ENCODE results near the gene MRPS12. TPM values are rescaled to one million over a fixed set of nuclear protein-coding genes. Genes with fewer than 3 reads are reported as not detected.

Gene MRPS12
- total and polyA plus RNA-seq, 2 of the 13 experiments (the other 11 are each of a cell fraction or from before 2014, with no cell fraction given), result 27.5 to 54.8 TPM

DNA sequence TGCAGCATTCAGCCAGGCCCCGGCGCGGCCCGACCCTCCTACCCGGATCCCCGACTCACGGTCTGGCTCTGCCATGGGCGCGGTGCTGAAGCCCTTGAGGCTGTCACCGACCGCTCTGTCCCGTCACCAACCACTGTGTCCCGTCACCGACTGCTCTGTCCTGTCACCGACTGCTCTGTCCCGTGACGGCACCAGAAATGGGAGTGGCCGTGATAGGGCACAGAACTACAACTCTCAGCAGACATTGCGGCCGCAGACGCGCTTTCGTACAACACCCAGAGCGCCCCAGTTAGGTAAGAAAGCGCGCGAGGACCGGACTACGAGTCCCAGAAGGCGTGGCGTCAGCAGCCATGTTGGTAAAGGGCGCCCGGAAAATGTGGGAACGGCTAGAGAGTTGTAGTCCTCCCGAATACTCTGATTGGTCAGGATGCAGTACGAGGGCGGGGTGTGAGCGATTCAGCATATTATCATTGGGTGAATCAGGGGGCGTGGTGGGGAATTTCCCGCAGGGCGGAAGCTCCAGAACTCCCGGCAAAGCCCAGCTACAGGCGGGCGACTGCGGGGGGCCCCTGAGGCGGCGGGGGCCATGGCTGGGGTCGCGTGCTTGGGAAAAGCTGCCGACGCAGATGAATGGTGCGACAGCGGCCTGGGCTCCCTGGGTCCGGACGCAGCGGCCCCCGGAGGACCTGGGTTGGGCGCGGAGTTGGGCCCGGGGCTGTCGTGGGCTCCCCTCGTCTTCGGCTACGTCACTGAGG, 31.1 kb upstream of the MRPS12 start, which contains the start of the genes NFKBIB and SIRT2 (continued):
- TF ChIP-seq ZNF878 (CRISPR knock-in tag; IDR thresholded peaks at IDR 0.05) (no peak), ZNF256 (CRISPR knock-in tag; conservative IDR thresholded peaks at IDR 0.05) (no peak), CEBPZ (IDR thresholded peaks at IDR 0.05; ENCODE audit: low read length) (no peak), WIZ (CRISPR knock-in tag; IDR thresholded peaks at IDR 0.05) (no peak), DMTF1 (CRISPR knock-in tag; IDR thresholded peaks at IDR 0.05) (no peak), RELA (CRISPR knock-in tag; IDR thresholded peaks at IDR 0.05) (0 out of 2 replicates have a peak, but pooled peaks have one; percentile 91), ZNF33B (CRISPR knock-in tag; IDR thresholded peaks at IDR 0.05) (no peak), MAZ (IDR thresholded peaks at IDR 0.05; ENCODE audit: borderline replicate concordance, low read depth, low read length) (peak; percentile 44; the same call in 1 of the 2 replicates), MAZ (CRISPR knock-in tag; IDR thresholded peaks at IDR 0.05; ENCODE audit: low read depth) (peak; percentile 68; the same call in 1 of the 2 replicates), ZNF577 (CRISPR knock-in tag; IDR thresholded peaks at IDR 0.05; ENCODE audit: borderline replicate concordance, low read depth) (no peak), ZNF503 (CRISPR knock-in tag; IDR thresholded peaks at IDR 0.05) (no peak), ZNF564 (CRISPR knock-in tag; IDR thresholded peaks at IDR 0.05) (no peak), SP4 (CRISPR knock-in tag; IDR thresholded peaks at IDR 0.05) (peak; percentile 95), MTA1 (CRISPR knock-in tag; IDR thresholded peaks at IDR 0.05; ENCODE audit: borderline replicate concordance) (no peak; the same call in 1 of the 2 replicates), STAG1 (CRISPR knock-in tag; IDR thresholded peaks at IDR 0.05) (peak; percentile 38), REL (CRISPR knock-in tag; conservative IDR thresholded peaks at IDR 0.05) (no peak), ZFX (CRISPR knock-in tag; IDR thresholded peaks at IDR 0.05; ENCODE audit: low read depth) (peak; percentile 85)
- TF ChIP-seq, protein P1, sequence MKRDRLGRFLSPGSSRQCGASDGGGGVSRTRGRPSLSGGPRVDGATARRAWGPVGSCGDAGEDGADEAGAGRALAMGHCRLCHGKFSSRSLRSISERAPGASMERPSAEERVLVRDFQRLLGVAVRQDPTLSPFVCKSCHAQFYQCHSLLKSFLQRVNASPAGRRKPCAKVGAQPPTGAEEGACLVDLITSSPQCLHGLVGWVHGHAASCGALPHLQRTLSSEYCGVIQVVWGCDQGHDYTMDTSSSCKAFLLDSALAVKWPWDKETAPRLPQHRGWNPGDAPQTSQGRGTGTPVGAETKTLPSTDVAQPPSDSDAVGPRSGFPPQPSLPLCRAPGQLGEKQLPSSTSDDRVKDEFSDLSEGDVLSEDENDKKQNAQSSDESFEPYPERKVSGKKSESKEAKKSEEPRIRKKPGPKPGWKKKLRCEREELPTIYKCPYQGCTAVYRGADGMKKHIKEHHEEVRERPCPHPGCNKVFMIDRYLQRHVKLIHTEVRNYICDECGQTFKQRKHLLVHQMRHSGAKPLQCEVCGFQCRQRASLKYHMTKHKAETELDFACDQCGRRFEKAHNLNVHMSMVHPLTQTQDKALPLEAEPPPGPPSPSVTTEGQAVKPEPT (CRISPR knock-in tag; IDR thresholded peaks at IDR 0.05; ENCODE audit: low read depth), result no peak
